WI38 (cell line): ENCODE results near the gene KRTAP21-2.

ENCODE experiments used
- H3K4me3 ChIP-seq: 2 replicates; pipeline ENCODE4 v1.5.1; 2011; ENCODE audit warnings: low read depth, mild to moderate bottlenecking, control low read depth, low read length
- CTCF ChIP-seq: IDR thresholded peaks from 2 replicates; pipeline ENCODE4 v1.5.1; 2012; ENCODE audit warnings: low read depth, mild to moderate bottlenecking, control low read depth, low read length

KRTAP21-2 gene

GRCh38 chr21:30714456-30714855 lies 32.6 kb downstream of the KRTAP21-2 start:
- H3K4me3 ChIP-seq, result no peak overlapping the region
- no peak for TF ChIP-seq CTCF

- TF ChIP-seq CTCF, result no peak
- H3K4me3 ChIP-seq, result no peak overlapping the region
Measured at GRCh38 chr21:30713766-30714165, 33.3 kb downstream of the KRTAP21-2 start.

GRCh38 chr21:30710499-30710898 lies 36.6 kb downstream of the KRTAP21-2 start:
- no peak overlapping the region for H3K4me3 ChIP-seq

GRCh38 chr21:30707409-30707808 lies 39.6 kb downstream of the KRTAP21-2 start:
- TF ChIP-seq CTCF, result no peak
- no peak overlapping the region for H3K4me3 ChIP-seq

More at GRCh38 chr21:30710499-30710898, 36.6 kb downstream of the KRTAP21-2 start:
- TF ChIP-seq CTCF, result no peak
